SH-SY5Y (cell line): ENCODE data around the gene IL1RL2.

Source experiments
- GATA2 ChIP-seq: IDR thresholded peaks from 2 replicates; pipeline ENCODE4 v1.6.1; 2011; ENCODE audit warnings: mild to moderate bottlenecking, low read depth, low read length
- GATA3 ChIP-seq: IDR thresholded peaks from 2 replicates; pipeline ENCODE4 v1.6.1; 2011; ENCODE audit warnings: low read depth, mild to moderate bottlenecking, low read length, moderate library complexity

DNA sequence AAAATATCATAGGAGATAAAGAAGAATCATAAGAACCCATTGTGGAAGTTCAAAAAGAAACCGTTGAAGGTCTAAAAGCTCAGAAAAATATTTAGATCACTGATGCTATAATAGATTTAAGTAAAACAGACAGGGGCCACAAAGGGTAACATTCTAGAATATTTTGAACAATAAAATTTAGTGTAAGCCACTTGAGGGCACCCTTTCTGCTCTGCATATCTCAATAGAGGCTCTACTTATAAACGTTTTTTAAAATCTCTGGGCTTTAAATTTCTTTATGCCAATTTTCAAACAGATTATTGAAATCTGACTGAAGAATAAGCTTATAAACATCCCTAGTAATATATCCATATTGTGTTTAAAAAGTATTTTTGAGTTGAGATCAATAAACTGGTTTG, 66.9 kb downstream of the IL1RL2 start:
- TF ChIP-seq GATA2 (no peak), GATA3 (no peak)
